ENCODE data around the gene SAMD4B.

The SAMD4B gene

GRCh38 chr19:39425744-39426143 is 83.5 kb downstream of the SAMD4B start:
- DNase-seq (ENCODE audit: low read depth in 2 of 2) = no peak

- no peak for DNase-seq (ENCODE audit: low read depth in 2 of 2)
Measured at GRCh38 chr19:39426170-39426569, 83.9 kb downstream of the SAMD4B start.

GRCh38 chr19:39427707-39428106 is 85.5 kb downstream of the SAMD4B start:
- no peak for DNase-seq (ENCODE audit: low read depth in 2 of 2)

- DNase-seq (ENCODE audit: low read depth in 2 of 2) = no peak
Measured at GRCh38 chr19:39428283-39429112, 86.3 kb downstream of the SAMD4B start.

- no peak for DNase-seq (ENCODE audit: low read depth in 2 of 2)
Measured at GRCh38 chr19:39430675-39431593, 88.7 kb downstream of the SAMD4B start.

GRCh38 chr19:39432677-39433025 is 90.4 kb downstream of the SAMD4B start:
- DNase-seq (ENCODE audit: low read depth in 2 of 2) = no peak

GRCh38 chr19:39433480-39434079 is 91.4 kb downstream of the SAMD4B start:
- no peak for DNase-seq (ENCODE audit: low read depth in 2 of 2)

GRCh38 chr19:39434123-39435076 is 92.2 kb downstream of the SAMD4B start:
- no peak for DNase-seq (ENCODE audit: low read depth in 2 of 2)
